ENCODE results near the gene ARNT2.

The ARNT2 gene

DNA sequence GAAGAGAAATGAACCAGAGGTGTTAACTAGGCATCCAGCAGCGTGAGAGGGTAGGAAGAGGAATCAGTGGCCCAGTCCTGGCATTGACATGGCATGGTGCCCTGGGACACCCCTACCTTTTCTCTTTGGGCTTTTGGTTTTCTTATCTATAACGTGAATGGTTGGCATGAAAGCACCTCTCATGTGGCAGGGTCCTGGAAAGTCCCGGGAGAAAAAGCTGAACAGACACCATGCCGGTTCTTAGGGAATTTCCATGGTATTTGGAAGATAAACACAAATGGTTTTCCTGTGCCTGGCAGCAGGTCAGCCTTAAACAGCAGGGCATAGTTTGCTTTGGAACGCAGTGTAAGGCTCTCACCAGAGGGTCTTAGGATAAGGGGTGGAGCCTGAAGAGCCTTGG, 15.4 kb downstream of the ARNT2 start:
- TF ChIP-seq POLR2A (IDR thresholded peaks at IDR 0.05; ENCODE audit: low read depth, low read length) = no peak
- TF ChIP-seq POLR2AphosphoS5 (IDR thresholded peaks at IDR 0.05; ENCODE audit: low read depth, low read length) = no peak
- TF ChIP-seq SPI1 (IDR thresholded peaks at IDR 0.05; ENCODE audit: low read depth, low read length) = no peak
- no peak for TF ChIP-seq TAF1 (IDR thresholded peaks at IDR 0.05; ENCODE audit: low read depth, low read length)
- TF ChIP-seq POU2F2 (IDR thresholded peaks at IDR 0.05; ENCODE audit: low read depth, low read length) = no peak
- no peak for TF ChIP-seq PAX5 (IDR thresholded peaks at IDR 0.05; ENCODE audit: insufficient read depth, low read length, severe bottlenecking)
- DNase-seq (ENCODE audit: insufficient read length, low spot score) = no peak
- FAIRE-seq = no peak

DNA sequence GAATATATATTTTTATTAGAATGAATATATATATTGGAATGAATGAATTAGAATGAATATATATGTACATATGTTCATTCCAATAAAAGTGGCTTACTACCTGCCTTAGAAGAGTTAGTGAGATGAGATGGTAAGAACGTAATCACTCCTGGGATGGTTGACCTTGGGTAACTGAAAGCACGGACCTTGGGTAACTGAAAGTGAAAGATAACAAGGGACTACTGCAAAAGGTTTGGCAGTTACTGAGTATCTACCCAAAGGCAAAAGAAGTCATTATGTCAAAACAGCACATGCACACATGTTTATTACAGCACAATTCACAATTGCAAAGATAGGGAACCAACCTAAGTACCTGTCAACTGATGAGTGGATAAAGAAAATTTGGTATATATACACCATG, 16.5 kb downstream of the ARNT2 start:
- no peak for DNase-seq (ENCODE audit: insufficient read length, low spot score)
- no peak for FAIRE-seq
- no peak for TF ChIP-seq TAF1 (IDR thresholded peaks at IDR 0.05; ENCODE audit: low read depth, low read length)
- TF ChIP-seq POLR2AphosphoS5 (IDR thresholded peaks at IDR 0.05; ENCODE audit: low read depth, low read length) = no peak
- no peak for TF ChIP-seq SPI1 (IDR thresholded peaks at IDR 0.05; ENCODE audit: low read depth, low read length)

DNA sequence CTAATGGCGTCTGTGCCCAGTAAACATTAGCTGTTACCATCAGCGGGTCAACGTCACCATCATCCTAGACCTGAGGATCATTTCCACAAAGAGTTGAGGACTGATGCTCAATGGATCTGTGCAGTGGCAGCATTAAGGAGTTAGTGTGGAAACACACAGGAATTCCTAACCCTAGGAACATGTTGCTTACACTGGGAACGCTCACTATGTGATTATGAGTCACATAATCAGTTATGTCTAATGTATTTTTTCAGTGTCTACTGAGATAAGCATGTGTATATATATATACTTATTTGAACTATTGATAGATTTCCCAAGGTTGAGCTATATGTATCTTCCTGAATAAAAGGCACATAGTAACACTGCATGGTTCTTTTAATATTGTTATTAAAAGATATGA, 19.0 kb downstream of the ARNT2 start:
- no peak for TF ChIP-seq TAF1 (IDR thresholded peaks at IDR 0.05; ENCODE audit: low read depth, low read length)
- no peak for TF ChIP-seq PAX5 (IDR thresholded peaks at IDR 0.05; ENCODE audit: insufficient read depth, low read length, severe bottlenecking)
- no peak for TF ChIP-seq POLR2A (IDR thresholded peaks at IDR 0.05; ENCODE audit: low read depth, low read length)
- TF ChIP-seq SPI1 (IDR thresholded peaks at IDR 0.05; ENCODE audit: low read depth, low read length) = no peak
- TF ChIP-seq POLR2AphosphoS5 (IDR thresholded peaks at IDR 0.05; ENCODE audit: low read depth, low read length) = no peak
- no peak for TF ChIP-seq POU2F2 (IDR thresholded peaks at IDR 0.05; ENCODE audit: low read depth, low read length)
- DNase-seq (ENCODE audit: insufficient read length, low spot score) = no peak
- no peak for FAIRE-seq

DNA sequence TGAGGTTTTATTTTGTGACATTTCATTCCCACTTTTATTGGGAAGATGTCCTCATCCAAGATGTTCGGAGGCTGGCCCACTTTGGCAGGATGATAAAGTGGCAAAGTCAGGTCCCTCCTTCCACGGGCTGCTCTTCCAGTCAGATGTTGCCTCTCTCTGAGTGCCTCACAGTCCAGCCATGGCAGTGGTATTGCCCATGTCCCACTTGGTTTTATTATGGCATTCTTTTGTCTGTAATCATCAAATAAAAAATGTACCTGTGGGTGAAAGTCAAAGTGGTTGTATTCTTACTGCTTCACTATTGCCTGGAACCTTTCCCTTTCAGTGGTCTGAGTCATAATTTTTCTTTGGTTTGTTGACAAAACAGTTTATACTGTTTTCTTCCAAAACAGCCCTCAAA, 20.2 kb downstream of the ARNT2 start:
- DNase-seq (ENCODE audit: insufficient read length, low spot score) (no peak), FAIRE-seq (no peak)
- TF ChIP-seq SPI1 (IDR thresholded peaks at IDR 0.05; ENCODE audit: low read depth, low read length) (no peak), PAX5 (IDR thresholded peaks at IDR 0.05; ENCODE audit: insufficient read depth, low read length, severe bottlenecking) (no peak), POU2F2 (IDR thresholded peaks at IDR 0.05; ENCODE audit: low read depth, low read length) (no peak), POLR2AphosphoS5 (IDR thresholded peaks at IDR 0.05; ENCODE audit: low read depth, low read length) (no peak), POLR2A (IDR thresholded peaks at IDR 0.05; ENCODE audit: low read depth, low read length) (no peak), TAF1 (IDR thresholded peaks at IDR 0.05; ENCODE audit: low read depth, low read length) (no peak)

DNA sequence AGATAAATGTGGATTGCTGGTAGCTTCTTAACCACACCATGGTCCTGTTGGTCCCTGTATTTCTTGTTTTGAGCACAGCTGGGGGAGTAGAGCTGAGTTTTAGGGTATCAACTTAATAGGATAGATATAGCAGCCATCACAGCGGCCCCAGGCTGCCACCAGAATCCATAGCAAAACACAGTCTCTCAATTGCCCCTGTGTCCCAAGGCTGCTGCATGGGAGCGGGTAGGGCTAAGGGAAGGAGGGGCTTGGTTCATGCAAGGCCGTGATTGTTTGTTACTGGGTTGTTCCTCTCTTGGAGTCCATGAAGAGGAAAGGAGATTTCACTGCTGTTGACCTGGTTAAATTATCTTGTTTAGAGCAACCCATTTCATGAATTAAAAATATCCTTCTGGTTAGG, 22.1 kb downstream of the ARNT2 start:
- TF ChIP-seq POU2F2 (IDR thresholded peaks at IDR 0.05; ENCODE audit: low read depth, low read length) = no peak
- TF ChIP-seq PAX5 (IDR thresholded peaks at IDR 0.05; ENCODE audit: insufficient read depth, low read length, severe bottlenecking) = no peak
- no peak for TF ChIP-seq POLR2A (IDR thresholded peaks at IDR 0.05; ENCODE audit: low read depth, low read length)
- no peak for TF ChIP-seq TAF1 (IDR thresholded peaks at IDR 0.05; ENCODE audit: low read depth, low read length)
- TF ChIP-seq POLR2AphosphoS5 (IDR thresholded peaks at IDR 0.05; ENCODE audit: low read depth, low read length) = no peak
- no peak for TF ChIP-seq SPI1 (IDR thresholded peaks at IDR 0.05; ENCODE audit: low read depth, low read length)
- DNase-seq (ENCODE audit: insufficient read length, low spot score) = no peak
- FAIRE-seq = no peak

DNA sequence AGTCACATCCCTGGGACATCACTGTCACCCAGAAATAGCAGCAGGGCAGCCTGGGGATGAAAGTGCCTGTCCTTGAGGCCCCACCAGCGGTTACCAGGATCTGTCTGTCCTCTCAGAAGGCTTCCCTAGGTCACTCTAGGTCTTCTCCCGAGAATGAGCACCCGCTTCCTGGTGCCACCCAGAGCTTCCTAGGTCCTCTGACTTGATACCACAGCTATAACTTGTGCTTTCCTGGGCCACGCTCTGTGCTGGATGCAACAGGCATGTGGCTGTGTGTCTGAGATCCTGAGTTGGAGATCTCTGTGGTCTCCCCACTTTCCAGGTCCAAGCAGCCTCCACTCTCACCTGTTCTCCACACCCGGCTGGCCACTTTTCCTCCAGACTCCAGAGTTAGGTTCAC, 25.8 kb downstream of the ARNT2 start:
- FAIRE-seq (no peak), DNase-seq (ENCODE audit: insufficient read length, low spot score) (no peak)
- TF ChIP-seq POU2F2 (IDR thresholded peaks at IDR 0.05; ENCODE audit: low read depth, low read length) (no peak), TAF1 (IDR thresholded peaks at IDR 0.05; ENCODE audit: low read depth, low read length) (no peak), PAX5 (IDR thresholded peaks at IDR 0.05; ENCODE audit: insufficient read depth, low read length, severe bottlenecking) (no peak), SPI1 (IDR thresholded peaks at IDR 0.05; ENCODE audit: low read depth, low read length) (no peak), POLR2A (IDR thresholded peaks at IDR 0.05; ENCODE audit: low read depth, low read length) (no peak), POLR2AphosphoS5 (IDR thresholded peaks at IDR 0.05; ENCODE audit: low read depth, low read length) (no peak)

DNA sequence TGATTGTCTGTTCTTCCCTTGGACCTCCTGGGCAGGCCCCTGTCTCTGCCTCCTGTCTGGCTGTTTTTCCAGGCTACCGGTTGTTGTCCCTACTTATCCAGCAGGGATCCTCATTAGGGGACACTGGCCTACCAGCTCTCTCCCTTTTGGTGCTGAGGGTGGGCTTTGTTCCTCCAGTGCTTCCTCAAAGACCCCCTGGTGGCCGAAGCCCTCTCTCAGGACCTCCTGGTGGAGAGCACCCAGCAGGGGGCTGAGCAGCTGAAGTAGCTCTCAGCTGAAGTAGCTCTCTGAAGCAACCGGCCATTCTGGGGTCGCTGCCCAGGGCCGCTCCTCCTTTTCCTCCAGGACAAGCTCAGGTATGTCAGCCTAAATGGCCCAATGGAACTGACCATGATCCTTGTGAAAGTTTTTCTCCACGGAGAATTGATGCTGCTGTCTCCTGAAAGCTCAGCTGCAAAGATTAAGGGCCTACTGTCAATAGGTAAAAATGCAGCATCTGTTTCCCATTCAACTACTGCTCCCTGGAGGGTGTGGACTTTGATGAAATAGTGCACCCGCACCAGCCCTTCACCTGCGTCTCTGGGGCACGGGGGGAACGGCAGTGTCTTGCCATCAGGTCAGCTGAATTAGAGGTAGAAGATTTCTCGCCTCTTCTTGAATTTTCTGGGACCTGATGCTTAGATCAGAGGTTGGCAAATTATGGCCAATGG, 27.6 kb downstream of the ARNT2 start:
- DNase-seq (ENCODE audit: insufficient read length, low spot score) = no peak
- no peak for TF ChIP-seq POLR2A (IDR thresholded peaks at IDR 0.05; ENCODE audit: low read depth, low read length)
- TF ChIP-seq PAX5 (IDR thresholded peaks at IDR 0.05; ENCODE audit: insufficient read depth, low read length, severe bottlenecking) = no peak
- no peak for TF ChIP-seq POLR2AphosphoS5 (IDR thresholded peaks at IDR 0.05; ENCODE audit: low read depth, low read length)
- no peak for TF ChIP-seq POU2F2 (IDR thresholded peaks at IDR 0.05; ENCODE audit: low read depth, low read length)
- TF ChIP-seq SPI1 (IDR thresholded peaks at IDR 0.05; ENCODE audit: low read depth, low read length) = no peak
- no peak for TF ChIP-seq TAF1 (IDR thresholded peaks at IDR 0.05; ENCODE audit: low read depth, low read length)
- FAIRE-seq = no peak

DNA sequence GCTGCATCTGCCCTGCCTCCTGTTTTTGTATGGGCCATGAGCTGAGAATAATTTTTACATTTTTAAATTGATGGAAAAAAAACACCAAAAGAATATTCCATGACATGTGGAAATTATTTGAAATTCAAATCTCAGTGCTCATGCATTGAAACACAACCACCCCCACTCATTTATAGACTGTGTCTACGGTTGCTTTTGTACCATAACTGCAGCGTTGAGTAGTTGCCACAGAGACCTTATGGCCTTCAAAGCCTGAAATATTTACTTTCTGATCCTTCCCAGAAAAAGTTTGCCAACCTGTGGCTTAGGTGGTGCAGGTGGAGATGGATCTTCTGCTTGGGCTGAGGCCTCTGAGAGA, 28.1 kb downstream of the ARNT2 start:
- TF ChIP-seq SPI1 (IDR thresholded peaks at IDR 0.05; ENCODE audit: low read depth, low read length) (no peak), PAX5 (IDR thresholded peaks at IDR 0.05; ENCODE audit: insufficient read depth, low read length, severe bottlenecking) (no peak), TAF1 (IDR thresholded peaks at IDR 0.05; ENCODE audit: low read depth, low read length) (no peak), POU2F2 (IDR thresholded peaks at IDR 0.05; ENCODE audit: low read depth, low read length) (no peak), POLR2AphosphoS5 (IDR thresholded peaks at IDR 0.05; ENCODE audit: low read depth, low read length) (no peak), POLR2A (IDR thresholded peaks at IDR 0.05; ENCODE audit: low read depth, low read length) (no peak)
- FAIRE-seq = no peak
- no peak for DNase-seq (ENCODE audit: insufficient read length, low spot score)

DNA sequence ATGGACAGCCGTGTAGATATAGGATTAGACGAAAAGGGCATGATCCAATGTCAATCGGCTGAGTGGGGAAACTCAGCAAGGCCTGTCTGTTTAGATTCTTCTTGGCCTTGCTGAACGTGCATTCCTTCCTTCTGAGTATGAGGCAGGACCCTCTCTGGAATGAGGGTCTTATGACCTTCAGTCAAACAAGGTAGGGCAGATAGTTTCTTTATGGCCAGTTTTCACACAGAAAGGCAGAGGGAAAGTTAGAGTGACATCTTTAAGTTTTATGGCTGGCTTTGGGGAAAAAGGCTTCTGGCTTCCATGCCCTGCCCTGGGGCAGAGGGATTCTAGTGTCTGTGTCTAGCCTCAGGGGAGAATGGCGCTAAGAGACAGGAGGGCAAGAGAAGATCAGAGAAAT, 29.7 kb downstream of the ARNT2 start:
- FAIRE-seq (no peak), DNase-seq (ENCODE audit: insufficient read length, low spot score) (no peak)
- TF ChIP-seq POU2F2 (IDR thresholded peaks at IDR 0.05; ENCODE audit: low read depth, low read length) = no peak
- TF ChIP-seq TAF1 (IDR thresholded peaks at IDR 0.05; ENCODE audit: low read depth, low read length) = no peak
- TF ChIP-seq SPI1 (IDR thresholded peaks at IDR 0.05; ENCODE audit: low read depth, low read length) = no peak
- no peak for TF ChIP-seq POLR2A (IDR thresholded peaks at IDR 0.05; ENCODE audit: low read depth, low read length)
- TF ChIP-seq POLR2AphosphoS5 (IDR thresholded peaks at IDR 0.05; ENCODE audit: low read depth, low read length) = no peak
- no peak for TF ChIP-seq PAX5 (IDR thresholded peaks at IDR 0.05; ENCODE audit: insufficient read depth, low read length, severe bottlenecking)
